Colonic mucosa (tissue), 4 donors: Measurements from ENCODE around the gene ARHGEF19. TPM values are rescaled to one million over a fixed set of nuclear protein-coding genes. Genes with fewer than 3 reads are reported as not detected.
A peak's percentile ranks its signal among the peaks of the same experiment; 100 is the strongest.

Experiments
- DNase-seq: peaks from one replicate; pipeline ENCODE4 v3.0.0-alpha.2; 2020
- H3K27ac ChIP-seq: fragments of 200-600 bp; one replicate; pipeline ENCODE4 v1.8.0; 2021
- H3K27me3 ChIP-seq: fragments of 200-600 bp; one replicate; pipeline ENCODE4 v1.8.0; 2021
- H3K36me3 ChIP-seq: fragments of 200-600 bp; one replicate; pipeline ENCODE4 v1.8.0; 2021
- H3K4me1 ChIP-seq: fragments of 200-600 bp; one replicate; pipeline ENCODE4 v1.8.0; 2021; ENCODE audit warnings: mild to moderate bottlenecking
- H3K4me3 ChIP-seq: fragments of 200-600 bp; one replicate; pipeline ENCODE4 v1.8.0; 2021
- H3K9ac ChIP-seq, 2 donors: one replicate each; pipeline ENCODE4 v1.7.0; 2013; ENCODE audit warnings: control low read depth in 2 of 2, low read depth in 2 of 2, low read length in 2 of 2
- H3K9me3 ChIP-seq: fragments of 200-600 bp; one replicate; pipeline ENCODE4 v1.8.0; 2021
- intact Hi-C: fragments of 100-400 bp; cut with DNase I; formaldehyde crosslinking; loops from one replicate; pipeline ENCODE4 v1.14.1; 2022
- total RNA-seq, 2 donors: library from RNA; stranded (reverse); fragmentation: NEBNext Ultra II Directional in 1 of 2; extraction: Animal tissue kit (Norgen Biotek cat#: 25700) in 1 of 2; gene quantifications; one replicate each; pipeline ENCODE4 v1.2.1, GENCODE V29; 2021
- TF ChIP-seq, protein P1 (sequence below): fragments of 200-600 bp; IDR thresholded peaks from one replicate; pipeline ENCODE4 v1.8.0; 2022; ENCODE audit warnings: antibody characterized with exemption, mild to moderate bottlenecking
- donor health status: healthy.
- donor health status: DM: no; HTN: no; CAD: no.
- donor health status: DM: no; HTN: no; CAD: no.

ARHGEF19 gene
- total RNA-seq, 2 donors from 2014 or later = 5.8 to 9.0 TPM

DNA sequence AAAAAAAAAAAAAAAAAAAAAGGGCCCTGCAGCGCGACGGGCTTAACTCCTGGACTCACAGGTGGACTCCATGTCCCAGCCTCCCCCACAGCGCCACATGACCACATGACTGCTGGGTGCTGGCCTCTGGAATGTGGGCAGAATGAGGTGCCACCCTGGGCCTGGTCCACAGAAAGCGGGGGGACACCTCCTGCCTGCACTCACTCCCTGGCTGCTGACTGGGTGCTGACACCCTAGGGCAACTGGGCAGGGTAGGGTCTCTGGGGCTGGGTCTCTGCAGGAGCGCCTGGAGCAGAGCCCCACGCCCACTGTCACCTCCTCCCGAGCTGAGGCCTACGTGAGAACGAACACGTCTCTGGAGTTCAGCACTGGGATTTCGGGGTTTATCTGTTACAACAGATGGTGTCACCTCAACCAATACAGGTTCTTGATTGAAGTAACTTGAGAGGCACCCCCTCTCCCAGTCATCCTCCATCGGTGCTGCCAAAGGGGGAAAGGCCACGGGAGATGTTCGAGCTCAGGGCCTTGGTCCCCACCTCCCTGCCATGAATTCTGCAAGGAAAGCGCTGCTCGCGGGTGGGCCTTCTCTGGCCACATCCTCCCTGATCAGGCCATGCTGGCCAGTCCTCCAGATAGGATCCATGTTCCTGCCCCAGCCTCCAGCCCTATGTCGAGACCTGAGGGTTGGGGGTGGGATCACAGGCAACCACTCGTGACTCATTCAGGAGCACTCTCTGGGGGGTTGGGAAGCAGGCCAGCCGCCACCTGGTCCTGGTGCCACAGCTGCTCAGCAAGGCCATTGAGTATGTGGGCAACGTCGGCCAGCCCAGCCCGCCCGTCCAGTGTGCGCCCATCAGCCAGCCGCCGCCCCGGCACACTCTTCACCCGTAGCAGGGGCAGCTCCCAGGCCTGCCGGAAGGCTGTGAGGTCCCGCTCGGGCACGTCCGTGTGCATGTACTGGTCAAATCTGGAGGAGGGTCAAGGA lies 19.2 kb upstream of the ARHGEF19 start:
- H3K9me3 ChIP-seq = no peaks in the 10 kb centered on the region
- DNase-seq = no peak
- intact Hi-C loops = no loop called here

DNA sequence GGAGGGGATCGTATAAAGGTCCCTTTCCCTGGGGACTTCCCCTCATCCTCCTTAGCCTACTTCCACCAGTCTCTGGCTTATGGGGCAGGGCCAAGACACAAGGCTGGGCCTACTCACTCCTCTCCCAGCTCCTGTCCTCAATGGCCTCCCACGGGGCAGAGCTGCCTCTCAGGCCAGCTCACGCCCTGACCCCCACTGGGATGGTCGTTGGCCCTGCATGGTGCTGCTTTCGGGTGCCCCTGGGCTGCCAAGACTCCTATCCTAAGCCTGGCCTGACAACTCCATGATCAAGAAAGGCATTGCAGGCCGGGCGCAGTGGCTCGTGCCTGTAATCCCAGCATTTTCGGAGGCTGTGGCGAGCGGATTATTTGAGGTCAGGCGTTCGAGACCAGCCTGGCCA lies 18.3 kb upstream of the ARHGEF19 start:
- Histone ChIP-seq H3K9ac (no peak overlapping the region), H3K36me3 (no peaks in the 10 kb centered on the region), H3K9me3 (no peaks in the 10 kb centered on the region), H3K4me3 (no peak overlapping the region), H3K4me1 (peaks cover under 1% of the 10 kb centered on the region), H3K27me3 (peaks cover 11% of the 10 kb centered on the region), H3K27ac (no peak overlapping the region)
- no peak for DNase-seq
- intact Hi-C loops = no loop called here
- TF ChIP-seq, protein P1, sequence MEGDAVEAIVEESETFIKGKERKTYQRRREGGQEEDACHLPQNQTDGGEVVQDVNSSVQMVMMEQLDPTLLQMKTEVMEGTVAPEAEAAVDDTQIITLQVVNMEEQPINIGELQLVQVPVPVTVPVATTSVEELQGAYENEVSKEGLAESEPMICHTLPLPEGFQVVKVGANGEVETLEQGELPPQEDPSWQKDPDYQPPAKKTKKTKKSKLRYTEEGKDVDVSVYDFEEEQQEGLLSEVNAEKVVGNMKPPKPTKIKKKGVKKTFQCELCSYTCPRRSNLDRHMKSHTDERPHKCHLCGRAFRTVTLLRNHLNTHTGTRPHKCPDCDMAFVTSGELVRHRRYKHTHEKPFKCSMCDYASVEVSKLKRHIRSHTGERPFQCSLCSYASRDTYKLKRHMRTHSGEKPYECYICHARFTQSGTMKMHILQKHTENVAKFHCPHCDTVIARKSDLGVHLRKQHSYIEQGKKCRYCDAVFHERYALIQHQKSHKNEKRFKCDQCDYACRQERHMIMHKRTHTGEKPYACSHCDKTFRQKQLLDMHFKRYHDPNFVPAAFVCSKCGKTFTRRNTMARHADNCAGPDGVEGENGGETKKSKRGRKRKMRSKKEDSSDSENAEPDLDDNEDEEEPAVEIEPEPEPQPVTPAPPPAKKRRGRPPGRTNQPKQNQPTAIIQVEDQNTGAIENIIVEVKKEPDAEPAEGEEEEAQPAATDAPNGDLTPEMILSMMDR = no peak

More for the DNA sequence above, 19.2 kb upstream of the ARHGEF19 start:
- no peak overlapping the region for H3K27ac ChIP-seq
- no peak overlapping the region for H3K4me3 ChIP-seq
- peaks cover 6% of the 10 kb centered on the region for H3K4me1 ChIP-seq
- peaks cover 11% of the 10 kb centered on the region for H3K27me3 ChIP-seq
- TF ChIP-seq, protein P1 = no peak
- H3K9ac ChIP-seq = no peak overlapping the region
- no peaks in the 10 kb centered on the region for H3K36me3 ChIP-seq

DNA sequence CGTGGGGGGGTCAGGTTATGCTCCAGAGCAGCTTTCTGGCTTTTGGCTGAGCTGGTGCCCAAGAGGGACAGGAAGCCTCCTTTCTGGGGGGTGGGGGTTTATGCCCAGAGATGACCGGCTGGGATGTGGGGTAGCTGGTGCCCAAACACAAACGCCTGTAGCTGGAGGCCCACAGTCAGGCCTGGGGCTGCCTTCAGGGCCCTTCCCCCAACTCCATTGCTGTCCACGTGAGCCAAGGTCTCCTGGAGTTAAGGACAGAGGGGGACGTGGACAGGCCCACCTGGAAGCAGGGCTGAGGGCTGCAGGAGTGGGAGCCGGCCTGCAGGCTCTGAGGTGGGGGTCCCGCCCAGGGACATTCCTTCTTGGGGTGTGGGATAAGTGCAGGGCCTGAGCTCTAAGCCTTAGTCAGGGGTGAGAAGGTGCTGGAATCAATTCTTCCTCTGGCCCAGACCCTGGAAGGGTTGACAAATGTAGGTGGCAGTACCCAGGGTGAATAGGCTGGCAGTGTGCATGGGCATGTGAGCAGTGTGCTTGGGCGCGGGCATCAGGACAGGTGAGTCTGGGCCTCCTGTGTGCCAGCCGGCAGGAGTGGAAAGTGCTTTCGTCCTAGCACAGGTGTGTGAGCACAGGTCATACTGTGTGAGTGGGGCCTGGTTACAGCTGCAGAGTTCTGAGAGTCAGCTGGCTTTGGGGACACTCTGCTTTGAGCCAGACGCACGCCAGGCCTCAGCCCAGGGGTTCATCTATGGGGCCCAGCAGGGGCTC lies 17.7 kb upstream of the ARHGEF19 start:
- Histone ChIP-seq H3K9me3 (no peaks in the 10 kb centered on the region), H3K4me3 (no peak overlapping the region), H3K27me3 (peaks cover 11% of the 10 kb centered on the region), H3K4me1 (no peaks in the 10 kb centered on the region), H3K36me3 (no peaks in the 10 kb centered on the region), H3K27ac (no peak overlapping the region), H3K9ac (no peak overlapping the region)
- TF ChIP-seq, protein P1 = no peak
- intact Hi-C loops = no loop called here
- no peak for DNase-seq

DNA sequence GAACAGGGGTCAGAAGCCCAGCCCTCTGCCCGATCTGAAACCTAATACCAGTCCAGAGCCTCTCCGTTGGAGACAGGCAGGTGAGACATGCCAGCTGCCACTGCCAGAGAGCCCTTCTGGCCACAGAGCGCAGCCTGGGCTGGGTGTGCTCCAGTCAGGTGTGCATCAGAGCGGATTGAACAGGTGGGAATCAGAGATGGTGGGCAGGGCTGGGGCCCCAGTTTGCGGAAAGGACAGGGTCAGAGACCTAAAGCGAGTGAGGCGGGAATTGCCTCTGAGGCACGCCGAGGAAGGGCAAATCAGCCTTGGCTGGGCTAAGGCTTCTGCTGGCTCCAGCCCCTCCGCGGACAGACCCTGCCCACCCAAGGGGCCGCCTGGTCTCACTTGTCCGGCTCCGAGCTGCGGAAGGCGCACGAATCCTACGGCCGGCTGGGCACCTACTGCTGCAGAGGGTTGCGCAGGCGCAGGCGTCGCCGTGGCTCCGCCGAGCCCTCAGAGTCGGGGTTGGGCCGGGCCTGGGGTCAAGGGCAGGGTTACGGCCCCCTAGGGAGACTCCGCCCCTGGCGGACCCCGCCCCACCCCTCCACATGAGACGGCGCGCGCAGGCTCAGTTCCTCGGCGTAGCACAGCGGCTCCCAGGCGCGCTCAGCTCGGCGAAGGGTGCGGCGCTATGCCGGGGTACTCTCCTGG lies 14.2 kb upstream of the ARHGEF19 start:
- DNase-seq = peak; percentile 77
- H3K36me3 ChIP-seq = no peaks in the 10 kb centered on the region
- intact Hi-C loops = no loop called here
- no peak overlapping the region for H3K27ac ChIP-seq
- TF ChIP-seq, protein P1 = no peak
- no peaks in the 10 kb centered on the region for H3K9me3 ChIP-seq
- H3K9ac ChIP-seq = peak overlapping the region in 1 of 2 donors; percentile 21
- peaks cover 11% of the 10 kb centered on the region for H3K27me3 ChIP-seq
- H3K4me1 ChIP-seq = no peaks in the 10 kb centered on the region
- H3K4me3 ChIP-seq = peak overlapping the region; percentile 19

DNA sequence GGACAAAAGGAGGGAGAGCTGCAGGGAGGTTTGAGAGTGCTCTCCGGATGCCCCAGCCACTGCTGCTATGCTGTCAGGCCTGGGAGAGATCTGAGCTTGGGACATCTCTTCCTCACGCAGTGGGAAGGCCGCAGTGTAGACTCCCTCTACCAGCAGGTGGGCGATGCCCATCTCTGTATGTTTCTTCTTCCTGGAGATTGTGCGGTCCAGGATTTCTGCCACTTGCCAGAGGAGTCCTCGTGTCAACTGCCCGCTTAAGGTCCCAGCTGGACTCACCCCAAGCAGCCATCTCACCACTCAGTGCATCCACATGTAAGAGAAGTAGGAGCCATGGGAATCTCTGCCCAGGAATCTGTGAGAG lies 13.7 kb upstream of the ARHGEF19 start:
- intact Hi-C loops = no loop called here

More for the DNA sequence above, 13.7 kb upstream of the ARHGEF19 start:
- Histone ChIP-seq H3K4me3 (no peak overlapping the region), H3K9ac (no peak overlapping the region), H3K27me3 (peaks cover 11% of the 10 kb centered on the region), H3K36me3 (no peaks in the 10 kb centered on the region), H3K4me1 (no peaks in the 10 kb centered on the region), H3K27ac (no peak overlapping the region), H3K9me3 (no peaks in the 10 kb centered on the region)
- no peak for DNase-seq
- TF ChIP-seq, protein P1 = no peak
